ENCODE data around the gene TSC22D4. TPM values are rescaled to one million over a fixed set of nuclear protein-coding genes. Genes with fewer than 3 reads are reported as not detected.
"Not testable (repeated sequence)": the region's sequence is repeated elsewhere in the genome, so short reads cannot be mapped to it uniquely, and the experiment has no call there.

Gene TSC22D4
- total RNA-seq, 1 donor from 2014 or later: 53.4 TPM

DNA sequence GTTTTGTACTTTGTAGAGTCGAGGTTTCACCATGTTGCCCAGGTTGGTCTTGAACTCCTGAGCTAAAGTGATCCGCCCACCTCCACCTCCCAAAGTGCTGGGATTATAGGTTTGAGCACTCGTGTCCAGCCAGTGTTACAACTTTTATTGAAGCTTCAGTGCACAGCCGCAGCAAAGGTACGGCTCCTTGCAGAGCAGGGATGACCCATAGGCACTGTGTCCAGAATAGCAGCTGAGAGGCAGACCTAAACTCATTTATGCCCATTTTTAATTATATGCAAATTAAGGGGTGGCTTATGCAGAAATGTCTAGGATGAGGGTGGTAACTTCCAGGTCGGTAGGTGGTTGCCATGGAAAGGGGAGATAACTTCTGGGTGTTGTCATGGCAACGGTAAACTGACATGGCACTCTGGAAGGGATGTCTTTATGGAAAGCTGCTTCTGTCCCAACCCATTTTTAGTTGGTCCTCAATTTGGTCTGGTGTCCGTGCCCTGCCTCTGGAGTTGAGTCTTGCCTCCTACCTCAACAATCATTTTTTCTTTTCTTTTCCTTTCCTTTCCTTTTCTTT is 27.4 kb upstream of the TSC22D4 start:
- Mint-ChIP-seq H3K27me3 (ENCODE audit: low read depth, unreplicated experiment) (peaks cover 17% of the 10 kb centered on the region), H3K9me3 (ENCODE audit: unreplicated experiment) (no peaks in the 10 kb centered on the region), H3K36me3 (ENCODE audit: low read depth, unreplicated experiment) (no peaks in the 10 kb centered on the region), H3K27ac (ENCODE audit: unreplicated experiment) (no peak overlapping the region), H3K4me3 (ENCODE audit: unreplicated experiment) (no peak overlapping the region), H3K4me1 (ENCODE audit: low read depth, unreplicated experiment) (no peaks in the 10 kb centered on the region)
- no peaks in the 10 kb centered on the region for H3K27me3 ChIP-seq (ENCODE audit: insufficient read depth, low read length)
- no peaks in the 10 kb centered on the region for H3K79me2 ChIP-seq (ENCODE audit: insufficient read depth, low read length)
- H4K20me1 ChIP-seq (ENCODE audit: insufficient read depth, low read length): no peaks in the 10 kb centered on the region
- H3K27ac ChIP-seq (ENCODE audit: low read depth, low read length): no peak overlapping the region
- H3K9ac ChIP-seq (ENCODE audit: low read length): no peak overlapping the region
- H3K4me2 ChIP-seq (ENCODE audit: low read length): no peak overlapping the region
- H3K4me1 ChIP-seq (ENCODE audit: insufficient read depth, low read length): peaks cover 10% of the 10 kb centered on the region
- no peak overlapping the region for H3K4me3 ChIP-seq (ENCODE audit: insufficient read depth, low read depth, low read length)
- DNase-seq (ENCODE audit: low read depth) (no peak), FAIRE-seq (no peak)
- TF ChIP-seq, protein P1, sequence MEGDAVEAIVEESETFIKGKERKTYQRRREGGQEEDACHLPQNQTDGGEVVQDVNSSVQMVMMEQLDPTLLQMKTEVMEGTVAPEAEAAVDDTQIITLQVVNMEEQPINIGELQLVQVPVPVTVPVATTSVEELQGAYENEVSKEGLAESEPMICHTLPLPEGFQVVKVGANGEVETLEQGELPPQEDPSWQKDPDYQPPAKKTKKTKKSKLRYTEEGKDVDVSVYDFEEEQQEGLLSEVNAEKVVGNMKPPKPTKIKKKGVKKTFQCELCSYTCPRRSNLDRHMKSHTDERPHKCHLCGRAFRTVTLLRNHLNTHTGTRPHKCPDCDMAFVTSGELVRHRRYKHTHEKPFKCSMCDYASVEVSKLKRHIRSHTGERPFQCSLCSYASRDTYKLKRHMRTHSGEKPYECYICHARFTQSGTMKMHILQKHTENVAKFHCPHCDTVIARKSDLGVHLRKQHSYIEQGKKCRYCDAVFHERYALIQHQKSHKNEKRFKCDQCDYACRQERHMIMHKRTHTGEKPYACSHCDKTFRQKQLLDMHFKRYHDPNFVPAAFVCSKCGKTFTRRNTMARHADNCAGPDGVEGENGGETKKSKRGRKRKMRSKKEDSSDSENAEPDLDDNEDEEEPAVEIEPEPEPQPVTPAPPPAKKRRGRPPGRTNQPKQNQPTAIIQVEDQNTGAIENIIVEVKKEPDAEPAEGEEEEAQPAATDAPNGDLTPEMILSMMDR (IDR thresholded peaks at IDR 0.05; ENCODE audit: insufficient read depth, low read depth, low read length): no peak
- TF ChIP-seq EZH2 (IDR thresholded peaks at IDR 0.05; ENCODE audit: insufficient read depth, low read length): no peak
- H3K36me3 ChIP-seq (ENCODE audit: insufficient read depth, low read length): no peaks in the 10 kb centered on the region
- H2AFZ ChIP-seq (ENCODE audit: low read depth, low read length): no peak overlapping the region
- H3K9me3 ChIP-seq (ENCODE audit: insufficient read depth, low read depth, low read length): no peaks in the 10 kb centered on the region

DNA sequence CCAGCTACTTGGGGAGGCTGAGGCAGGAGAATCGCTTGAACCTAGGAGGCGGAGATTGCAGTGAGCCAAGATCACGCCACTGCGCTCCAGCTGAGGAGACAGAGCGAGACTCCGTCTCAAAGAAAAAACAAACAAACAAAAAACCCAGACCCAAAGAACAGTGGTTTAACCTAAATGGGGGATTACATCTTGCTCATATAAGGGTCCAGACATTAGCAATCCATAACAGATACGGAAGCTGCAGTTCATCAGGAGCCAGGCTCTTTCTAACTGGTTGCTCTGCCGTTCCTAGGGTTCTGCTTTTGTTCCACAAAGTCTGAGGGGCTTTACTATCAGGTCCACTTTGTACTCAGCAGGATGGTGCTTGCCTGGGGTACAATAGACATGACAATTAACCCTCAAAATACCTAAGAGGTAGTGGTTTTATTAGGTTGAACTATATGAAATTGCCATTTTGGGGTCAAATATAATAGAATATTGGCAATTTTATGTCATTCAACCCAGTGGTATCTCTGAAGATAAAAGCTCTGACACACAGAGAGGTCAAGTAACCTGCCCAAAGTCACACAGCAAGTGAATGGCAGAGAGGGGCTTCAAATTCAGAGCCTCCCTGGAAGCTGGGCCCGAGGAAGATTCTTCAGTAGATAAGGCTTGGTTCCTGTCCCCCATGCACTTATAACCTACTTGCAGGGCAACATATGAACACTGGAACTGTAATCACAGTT is 26.0 kb upstream of the TSC22D4 start:
- TF ChIP-seq EZH2 (IDR thresholded peaks at IDR 0.05; ENCODE audit: insufficient read depth, low read length): no peak
- TF ChIP-seq, protein P1 (IDR thresholded peaks at IDR 0.05; ENCODE audit: insufficient read depth, low read depth, low read length): no peak
- no peaks in the 10 kb centered on the region for H3K4me1 Mint-ChIP-seq (ENCODE audit: low read depth, unreplicated experiment)
- FAIRE-seq: no peak
- peaks cover 11% of the 10 kb centered on the region for H3K27me3 Mint-ChIP-seq (ENCODE audit: low read depth, unreplicated experiment)
- no peaks in the 10 kb centered on the region for H3K36me3 Mint-ChIP-seq (ENCODE audit: low read depth, unreplicated experiment)
- Histone ChIP-seq H2AFZ (ENCODE audit: low read depth, low read length) (no peak overlapping the region), H4K20me1 (ENCODE audit: insufficient read depth, low read length) (no peaks in the 10 kb centered on the region), H3K9ac (ENCODE audit: low read length) (no peak overlapping the region), H3K27me3 (ENCODE audit: insufficient read depth, low read length) (no peaks in the 10 kb centered on the region), H3K79me2 (ENCODE audit: insufficient read depth, low read length) (no peaks in the 10 kb centered on the region), H3K27ac (ENCODE audit: low read depth, low read length) (no peak overlapping the region), H3K4me1 (ENCODE audit: insufficient read depth, low read length) (peaks cover 10% of the 10 kb centered on the region), H3K4me2 (ENCODE audit: low read length) (no peak overlapping the region), H3K9me3 (ENCODE audit: insufficient read depth, low read depth, low read length) (no peaks in the 10 kb centered on the region), H3K36me3 (ENCODE audit: insufficient read depth, low read length) (no peaks in the 10 kb centered on the region), H3K4me3 (ENCODE audit: insufficient read depth, low read depth, low read length) (no peak overlapping the region)
- H3K4me3 Mint-ChIP-seq (ENCODE audit: unreplicated experiment): no peak overlapping the region
- H3K9me3 Mint-ChIP-seq (ENCODE audit: unreplicated experiment): no peaks in the 10 kb centered on the region
- no peak overlapping the region for H3K27ac Mint-ChIP-seq (ENCODE audit: unreplicated experiment)
- DNase-seq (ENCODE audit: low read depth): no peak

DNA sequence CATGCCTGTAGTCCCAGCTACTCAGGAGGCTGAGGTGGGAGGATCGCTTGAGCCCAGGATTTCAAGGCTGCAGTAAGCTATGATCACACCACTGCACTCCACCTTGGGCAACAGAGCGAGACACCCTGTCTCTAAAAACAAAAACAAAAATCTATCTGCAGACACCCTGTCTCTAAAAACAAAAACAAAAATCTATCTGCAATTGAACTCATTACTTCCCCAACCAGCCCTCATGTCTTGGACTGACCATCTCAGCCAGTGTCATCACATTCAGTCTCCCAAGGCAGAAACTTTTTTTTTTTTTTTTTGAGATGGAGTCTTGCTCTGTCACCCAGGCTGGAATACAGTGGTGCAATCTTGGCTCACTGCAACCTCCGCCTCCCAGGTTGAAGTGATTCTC is 25.0 kb upstream of the TSC22D4 start:
- H3K9me3 Mint-ChIP-seq (ENCODE audit: unreplicated experiment); H4K20me1 ChIP-seq (ENCODE audit: insufficient read depth, low read length); H3K4me2 ChIP-seq (ENCODE audit: low read length); H3K36me3 Mint-ChIP-seq (ENCODE audit: low read depth, unreplicated experiment); FAIRE-seq; H3K27ac ChIP-seq (ENCODE audit: low read depth, low read length); H2AFZ ChIP-seq (ENCODE audit: low read depth, low read length); H3K4me3 ChIP-seq (ENCODE audit: insufficient read depth, low read depth, low read length); H3K36me3 ChIP-seq (ENCODE audit: insufficient read depth, low read length); H3K9me3 ChIP-seq (ENCODE audit: insufficient read depth, low read depth, low read length); DNase-seq (ENCODE audit: low read depth); H3K27me3 ChIP-seq (ENCODE audit: insufficient read depth, low read length); H3K4me1 Mint-ChIP-seq (ENCODE audit: low read depth, unreplicated experiment); H3K27me3 Mint-ChIP-seq (ENCODE audit: low read depth, unreplicated experiment); H3K4me3 Mint-ChIP-seq (ENCODE audit: unreplicated experiment); H3K79me2 ChIP-seq (ENCODE audit: insufficient read depth, low read length); H3K27ac Mint-ChIP-seq (ENCODE audit: unreplicated experiment); H3K4me1 ChIP-seq (ENCODE audit: insufficient read depth, low read length); H3K9ac ChIP-seq (ENCODE audit: low read length): not testable (repeated sequence)

DNA sequence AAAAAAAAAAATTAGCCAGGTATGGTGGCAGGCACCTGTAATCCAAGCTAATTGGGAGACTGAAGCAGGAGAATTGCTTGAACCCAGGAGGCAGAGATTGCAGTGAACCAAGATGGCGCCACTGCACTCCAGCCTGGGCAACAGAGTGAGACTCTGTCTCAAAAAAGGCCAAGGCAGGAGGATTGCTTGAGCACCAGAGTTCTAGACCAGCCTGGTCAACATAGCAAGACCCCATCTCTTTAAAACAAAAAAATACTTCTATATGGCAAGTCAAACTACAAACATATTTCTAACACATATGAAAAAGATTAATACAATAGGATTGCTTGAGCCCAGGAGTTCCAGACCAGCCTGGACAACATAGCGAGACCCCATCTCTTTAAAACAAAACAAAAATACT is 21.7 kb upstream of the TSC22D4 start:
- not testable (repeated sequence) for H3K79me2 ChIP-seq (ENCODE audit: insufficient read depth, low read length); H3K36me3 Mint-ChIP-seq (ENCODE audit: low read depth, unreplicated experiment); H3K4me2 ChIP-seq (ENCODE audit: low read length); H3K4me3 Mint-ChIP-seq (ENCODE audit: unreplicated experiment); H3K36me3 ChIP-seq (ENCODE audit: insufficient read depth, low read length); H3K27me3 Mint-ChIP-seq (ENCODE audit: low read depth, unreplicated experiment); H4K20me1 ChIP-seq (ENCODE audit: insufficient read depth, low read length); H3K9me3 Mint-ChIP-seq (ENCODE audit: unreplicated experiment); H3K9ac ChIP-seq (ENCODE audit: low read length); H3K27ac Mint-ChIP-seq (ENCODE audit: unreplicated experiment); H3K27me3 ChIP-seq (ENCODE audit: insufficient read depth, low read length); H3K27ac ChIP-seq (ENCODE audit: low read depth, low read length); H3K9me3 ChIP-seq (ENCODE audit: insufficient read depth, low read depth, low read length); H3K4me1 Mint-ChIP-seq (ENCODE audit: low read depth, unreplicated experiment); H3K4me1 ChIP-seq (ENCODE audit: insufficient read depth, low read length); FAIRE-seq; H2AFZ ChIP-seq (ENCODE audit: low read depth, low read length); DNase-seq (ENCODE audit: low read depth); H3K4me3 ChIP-seq (ENCODE audit: insufficient read depth, low read depth, low read length)
